Parathyroid adenoma (tissue), 2 donors: ENCODE data around the gene SASH1.
"Not testable (repeated sequence)": the region's sequence is repeated elsewhere in the genome, so short reads cannot be mapped to it uniquely, and the experiment has no call there.

ENCODE experiments used
- H2AFZ ChIP-seq: fragments of 300-600 bp; sonication (generic); one replicate; pipeline ENCODE4 v1.7.0; 2017; ENCODE audit warnings: antibody characterized with exemption, mild to moderate bottlenecking
- H3K27ac ChIP-seq: fragments of 300-600 bp; sonication (generic); one replicate; pipeline ENCODE4 v1.7.0; 2017
- H3K27me3 ChIP-seq: fragments of 300-600 bp; sonication (generic); one replicate; pipeline ENCODE4 v1.7.0; 2017; ENCODE audit warnings: low read length; ENCODE audit not compliant: control insufficient read depth, insufficient read depth
- H3K36me3 ChIP-seq: fragments of 300-600 bp; sonication (generic); one replicate; pipeline ENCODE4 v1.7.0; 2017; ENCODE audit warnings: low read length; ENCODE audit not compliant: control insufficient read depth, insufficient read depth
- H3K4me1 ChIP-seq: fragments of 300-600 bp; sonication (generic); one replicate; pipeline ENCODE4 v1.7.0; 2017; ENCODE audit warnings: control low read depth
- H3K4me2 ChIP-seq: fragments of 300-600 bp; sonication (generic); one replicate; pipeline ENCODE4 v1.7.0; 2017; ENCODE audit warnings: low read length
- H3K4me3 ChIP-seq: fragments of 300-600 bp; sonication (generic); one replicate; pipeline ENCODE4 v1.7.0; 2017; ENCODE audit warnings: low read depth, low read length
- H3K79me2 ChIP-seq: fragments of 300-600 bp; sonication (generic); one replicate; pipeline ENCODE4 v1.7.0; 2017; ENCODE audit warnings: control low read depth
- H3K9ac ChIP-seq: fragments of 300-600 bp; sonication (generic); one replicate; pipeline ENCODE4 v1.7.0; 2017; ENCODE audit warnings: mild to moderate bottlenecking
- H3K9me3 ChIP-seq: fragments of 300-600 bp; sonication (generic); one replicate; pipeline ENCODE4 v1.7.0; 2017; ENCODE audit warnings: low read length; ENCODE audit not compliant: control insufficient read depth
- TF ChIP-seq, protein P1 (sequence below): fragments of 300-600 bp; sonication (generic); IDR thresholded peaks from one replicate; pipeline ENCODE4 v1.7.0; 2017; ENCODE audit warnings: antibody characterized with exemption, mild to moderate bottlenecking
- donor health status: primary hyperparathyroidism.

The SASH1 gene

DNA sequence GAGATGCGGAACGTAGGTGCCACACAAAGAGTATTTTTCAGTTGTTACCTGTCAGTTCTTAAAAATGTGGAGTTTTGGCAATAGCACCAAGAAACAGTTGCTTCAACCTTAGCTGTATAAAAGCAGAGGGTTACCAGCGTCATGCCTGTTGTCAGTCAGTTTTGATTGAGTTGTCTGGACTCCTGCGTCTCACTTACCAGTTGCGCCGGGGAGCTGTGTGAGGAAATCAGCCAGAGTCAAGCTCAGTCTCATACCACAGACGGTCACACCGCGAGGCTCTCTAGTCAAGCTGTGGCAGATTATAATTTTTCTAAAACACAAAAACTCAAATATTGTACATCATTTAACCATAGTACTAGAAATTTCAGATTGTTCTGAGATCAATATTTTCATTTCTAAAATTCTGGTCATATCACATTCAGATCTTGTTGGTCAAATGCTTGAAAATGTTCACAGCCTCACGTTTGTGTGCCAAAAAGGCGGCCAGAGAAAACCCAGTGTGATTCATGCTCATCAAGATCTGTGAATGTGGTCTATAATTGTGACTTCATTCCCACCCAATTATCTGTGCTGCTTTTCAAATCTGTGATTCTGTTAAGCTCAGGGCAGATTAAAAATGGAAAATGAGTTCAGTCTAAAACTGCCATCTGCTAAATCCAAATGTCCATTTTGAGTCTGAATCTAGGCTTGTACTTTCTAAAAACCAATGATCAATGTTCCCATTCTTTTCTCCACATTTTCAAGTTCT lies 37.5 kb downstream of the SASH1 start:
- no peaks in the 10 kb centered on the region for H3K4me1 ChIP-seq
- H3K27ac ChIP-seq = no peak overlapping the region

DNA sequence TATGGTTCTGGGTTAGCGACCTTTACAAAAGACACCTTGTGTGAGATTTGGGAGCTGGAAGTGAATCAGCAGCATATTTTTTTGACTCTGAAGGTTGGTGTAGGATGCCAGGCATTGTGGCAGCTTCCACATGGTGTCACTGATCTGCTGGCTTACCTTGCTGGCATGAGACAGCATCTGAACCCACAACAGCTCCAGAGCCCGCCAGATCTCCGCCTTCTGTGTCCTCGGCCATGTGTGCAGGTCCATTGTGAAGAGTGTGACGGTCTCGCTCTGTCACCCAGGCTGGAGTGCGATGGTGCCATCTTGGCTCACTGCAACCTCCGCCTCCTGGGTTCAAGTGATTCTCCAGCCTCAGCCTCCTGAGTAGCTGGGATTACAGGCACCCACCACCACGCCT lies 39.4 kb downstream of the SASH1 start:
- not testable (repeated sequence) for H3K27ac ChIP-seq, H3K79me2 ChIP-seq, H3K4me2 ChIP-seq, H3K9me3 ChIP-seq, H3K27me3 ChIP-seq, H3K9ac ChIP-seq, H3K4me1 ChIP-seq, H3K4me3 ChIP-seq, H3K36me3 ChIP-seq, H2AFZ ChIP-seq

More for the DNA sequence above, 37.5 kb downstream of the SASH1 start:
- no peaks in the 10 kb centered on the region for H3K9me3 ChIP-seq
- no peak overlapping the region for H3K4me2 ChIP-seq
- no peak overlapping the region for H3K4me3 ChIP-seq
- no peaks in the 10 kb centered on the region for H3K36me3 ChIP-seq
- no peak overlapping the region for H3K9ac ChIP-seq
- no peaks in the 10 kb centered on the region for H3K27me3 ChIP-seq
- H2AFZ ChIP-seq = no peak overlapping the region
- no peaks in the 10 kb centered on the region for H3K79me2 ChIP-seq
- TF ChIP-seq, protein P1, sequence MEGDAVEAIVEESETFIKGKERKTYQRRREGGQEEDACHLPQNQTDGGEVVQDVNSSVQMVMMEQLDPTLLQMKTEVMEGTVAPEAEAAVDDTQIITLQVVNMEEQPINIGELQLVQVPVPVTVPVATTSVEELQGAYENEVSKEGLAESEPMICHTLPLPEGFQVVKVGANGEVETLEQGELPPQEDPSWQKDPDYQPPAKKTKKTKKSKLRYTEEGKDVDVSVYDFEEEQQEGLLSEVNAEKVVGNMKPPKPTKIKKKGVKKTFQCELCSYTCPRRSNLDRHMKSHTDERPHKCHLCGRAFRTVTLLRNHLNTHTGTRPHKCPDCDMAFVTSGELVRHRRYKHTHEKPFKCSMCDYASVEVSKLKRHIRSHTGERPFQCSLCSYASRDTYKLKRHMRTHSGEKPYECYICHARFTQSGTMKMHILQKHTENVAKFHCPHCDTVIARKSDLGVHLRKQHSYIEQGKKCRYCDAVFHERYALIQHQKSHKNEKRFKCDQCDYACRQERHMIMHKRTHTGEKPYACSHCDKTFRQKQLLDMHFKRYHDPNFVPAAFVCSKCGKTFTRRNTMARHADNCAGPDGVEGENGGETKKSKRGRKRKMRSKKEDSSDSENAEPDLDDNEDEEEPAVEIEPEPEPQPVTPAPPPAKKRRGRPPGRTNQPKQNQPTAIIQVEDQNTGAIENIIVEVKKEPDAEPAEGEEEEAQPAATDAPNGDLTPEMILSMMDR = no peak

GRCh38 chr6:148382861-148383260 lies 40.2 kb downstream of the SASH1 start:
- no peaks in the 10 kb centered on the region for H3K27me3 ChIP-seq
- H3K79me2 ChIP-seq = no peaks in the 10 kb centered on the region
- no peak overlapping the region for H3K4me2 ChIP-seq
- no peaks in the 10 kb centered on the region for H3K9me3 ChIP-seq
- H3K4me3 ChIP-seq = no peak overlapping the region
- no peaks in the 10 kb centered on the region for H3K36me3 ChIP-seq
- no peaks in the 10 kb centered on the region for H3K4me1 ChIP-seq
- TF ChIP-seq, protein P1 = no peak
- H3K9ac ChIP-seq = no peak overlapping the region
- no peak overlapping the region for H2AFZ ChIP-seq
- no peak overlapping the region for H3K27ac ChIP-seq

GRCh38 chr6:148383658-148384368 lies 41.2 kb downstream of the SASH1 start:
- TF ChIP-seq, protein P1 = no peak
- no peaks in the 10 kb centered on the region for H3K36me3 ChIP-seq
- no peak overlapping the region for H3K9ac ChIP-seq
- H3K4me1 ChIP-seq = no peaks in the 10 kb centered on the region
- no peaks in the 10 kb centered on the region for H3K9me3 ChIP-seq
- H3K4me3 ChIP-seq = no peak overlapping the region
- H3K27ac ChIP-seq = no peak overlapping the region
- no peaks in the 10 kb centered on the region for H3K79me2 ChIP-seq
- no peaks in the 10 kb centered on the region for H3K27me3 ChIP-seq
- no peak overlapping the region for H2AFZ ChIP-seq
- no peak overlapping the region for H3K4me2 ChIP-seq

DNA sequence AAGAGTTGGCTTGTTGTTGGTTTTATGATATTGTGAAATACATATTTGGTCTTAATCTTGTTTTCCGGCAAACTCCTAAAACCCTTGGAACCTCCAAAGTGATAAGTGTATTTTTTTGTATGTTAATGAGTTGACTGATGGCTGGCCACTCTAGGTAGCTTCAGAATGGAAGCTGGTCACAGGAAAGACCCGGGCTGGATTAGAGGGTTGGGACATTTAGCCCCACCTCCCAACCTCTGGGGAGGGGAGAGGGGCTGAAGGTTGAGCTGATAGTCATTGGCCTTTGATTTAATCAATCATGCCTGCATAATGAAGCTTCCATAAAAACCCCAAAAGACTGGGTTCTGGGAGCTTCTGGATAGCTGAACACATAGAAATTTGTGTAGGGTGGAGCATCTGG lies 42.7 kb downstream of the SASH1 start:
- Histone ChIP-seq H3K4me1 (no peaks in the 10 kb centered on the region), H3K79me2 (no peaks in the 10 kb centered on the region), H3K4me3 (no peak overlapping the region), H2AFZ (no peak overlapping the region), H3K27me3 (no peaks in the 10 kb centered on the region), H3K36me3 (no peaks in the 10 kb centered on the region), H3K27ac (no peak overlapping the region), H3K9me3 (no peaks in the 10 kb centered on the region), H3K4me2 (no peak overlapping the region), H3K9ac (no peak overlapping the region)
- TF ChIP-seq, protein P1 = no peak
